B cell (primary cell): Measurements from ENCODE around the gene GPATCH8. TPM values are rescaled to one million over a fixed set of nuclear protein-coding genes. Genes with fewer than 3 reads are reported as not detected.

Source experiments
- ATAC-seq: fragments of 200-7000 bp; cut with Tn5 transposase; one replicate; pipeline ENCODE4 v1.10.0; 2021; ENCODE audit warnings: low read depth, mild to moderate bottlenecking, moderate number of reproducible peaks, moderate library complexity
- CTCF ChIA-PET: fragments of 350-600 bp; sonication (Branson Sonifier 250); formaldehyde crosslinking; loops from one replicate; lab custom pipeline; 2021; ENCODE audit warnings: antibody characterized with exemption, inconsistent platforms; lab: Charles Lee
- POLR2A ChIA-PET: fragments of 350-600 bp; sonication (Branson Sonifier 250); formaldehyde crosslinking; loops from one replicate; lab custom pipeline; 2021; ENCODE audit warnings: antibody characterized with exemption; lab: Charles Lee
- DNase-seq: peaks from one replicate; pipeline ENCODE4 v3.0.0; 2013
- H2AFZ ChIP-seq: 2 replicates; pipeline ENCODE4 v1.6.1; 2012; ENCODE audit warnings: mild to moderate bottlenecking, low read depth, low read length; ENCODE audit not compliant: insufficient read depth, poor library complexity, severe bottlenecking
- H3K27ac ChIP-seq, 2 donors: 1 replicate in 1 of 2; 2 replicates in 1 of 2; pipeline ENCODE4 v1.5.1; 2012 to 2013; ENCODE audit warnings: low read length in 2 of 2, mild to moderate bottlenecking in 2 of 2, moderate library complexity in 1 of 2
- H3K27me3 ChIP-seq, 4 experiments: fragments of 200-600 bp in 1 of 4; sonication (generic) in 1 of 4; replicated peaks in 1 of 4; 1 replicate in 2 of 4; 2 replicates in 2 of 4; pipeline versions ENCODE4 v1.6.1 to v1.7.0; 2013 to 2016; ENCODE audit warnings: low read length in 3 of 4, mild to moderate bottlenecking in 2 of 4, mixed read lengths in 1 of 4, moderate library complexity in 1 of 4; ENCODE audit not compliant: insufficient read depth in 4 of 4, control insufficient read depth in 3 of 4; ENCODE audit errors: control extremely low read depth in 1 of 4
- H3K36me3 ChIP-seq, 2 experiments: replicated peaks in 1 of 2; 1 replicate in 1 of 2; 2 replicates in 1 of 2; pipeline versions ENCODE4 v1.6.1 to v1.7.1; 2013; ENCODE audit warnings: low read length in 1 of 2; ENCODE audit not compliant: insufficient read depth in 2 of 2, control insufficient read depth in 1 of 2; ENCODE audit errors: control extremely low read depth in 1 of 2, extremely low read depth in 1 of 2
- H3K4me1 ChIP-seq, 2 donors: fragments of 200-600 bp in 1 of 2; sonication (generic) in 1 of 2; 1 replicate in 1 of 2; 2 replicates in 1 of 2; pipeline versions ENCODE4 v1.5.1 to v1.6.1; 2013 to 2017; ENCODE audit warnings: low read length in 2 of 2; ENCODE audit not compliant: control insufficient read depth in 2 of 2, insufficient read depth in 2 of 2
- H3K4me2 ChIP-seq: replicated peaks from 2 replicates; pipeline ENCODE3; 2012; ENCODE audit warnings: mild to moderate bottlenecking, low read depth, low read length; ENCODE audit not compliant: poor library complexity, severe bottlenecking
- H3K4me3 ChIP-seq, 5 experiments: fragments of 200-600 bp in 1 of 5; sonication (generic) in 1 of 5; 1 replicate in 3 of 5; 2 replicates in 2 of 5; pipeline versions ENCODE4 v1.5.1 to v1.7.0; 2011 to 2016; ENCODE audit warnings: low read length in 4 of 5, mild to moderate bottlenecking in 4 of 5, low read depth in 2 of 5, control low read depth in 1 of 5, moderate library complexity in 1 of 5; ENCODE audit not compliant: insufficient read depth in 1 of 5; ENCODE audit errors: control extremely low read depth in 1 of 5, extremely low read depth in 1 of 5
- H3K79me2 ChIP-seq: fragments of 200-600 bp; sonication (generic); one replicate; pipeline ENCODE4 v1.6.0; 2016; ENCODE audit warnings: low read length; ENCODE audit not compliant: control insufficient read depth, insufficient read depth
- H3K9ac ChIP-seq: fragments of 200-600 bp; sonication (generic); 2 replicates; pipeline ENCODE4 v1.6.1; 2017; ENCODE audit warnings: mild to moderate bottlenecking, low read length, moderate library complexity
- H3K9me3 ChIP-seq, 3 donors: one replicate each; pipeline versions ENCODE4 v1.6.1 to v1.7.1; 2013; ENCODE audit warnings: low read length in 2 of 3; ENCODE audit not compliant: control insufficient read depth in 2 of 3, insufficient read depth in 1 of 3; ENCODE audit errors: control extremely low read depth in 1 of 3
- H4K20me1 ChIP-seq: 2 replicates; pipeline ENCODE4 v1.6.0; 2012; ENCODE audit warnings: mild to moderate bottlenecking, low read length; ENCODE audit not compliant: insufficient read depth, control insufficient read depth, poor library complexity, severe bottlenecking
- H3K27ac Mint-ChIP-seq: one replicate; pipeline ENCODE4 v1.8.0; 2021; ENCODE audit warnings: mixed read lengths
- H3K27me3 Mint-ChIP-seq: one replicate; pipeline ENCODE4 v1.8.0; 2021; ENCODE audit warnings: mixed read lengths
- H3K4me1 Mint-ChIP-seq: one replicate; pipeline ENCODE4 v1.8.0; 2021; ENCODE audit warnings: mixed read lengths
- H3K4me3 Mint-ChIP-seq: one replicate; pipeline ENCODE4 v1.8.0; 2021; ENCODE audit warnings: mixed read lengths
- H3K9me3 Mint-ChIP-seq: one replicate; pipeline ENCODE4 v1.8.0; 2022; ENCODE audit warnings: mixed read lengths; ENCODE audit not compliant: insufficient read depth
- CTCF ChIP-seq: fragments of 200-600 bp; IDR thresholded peaks from one replicate; pipeline ENCODE4 v1.8.0; 2022; ENCODE audit warnings: antibody characterized with exemption, mild to moderate bottlenecking
- EZH2 ChIP-seq: IDR thresholded peaks from 2 replicates; pipeline ENCODE4 v1.6.1; 2012; ENCODE audit warnings: borderline replicate concordance, low read depth, mild to moderate bottlenecking, moderate library complexity, low read length; ENCODE audit not compliant: insufficient read depth, poor library complexity, severe bottlenecking
- WGBS: methylation state at CpG from one replicate; pipeline ENCODE4 v1.1.5; 2013; ENCODE audit warnings: missing lambda C conversion rate; ENCODE audit not compliant: insufficient coverage; 5-methylcytosine and 5-hydroxymethylcytosine counted together
- intact Hi-C: fragments of 100-400 bp; cut with micrococcal nuclease; formaldehyde crosslinking; loops from one replicate; pipeline ENCODE4 v1.10.0; 2022
- polyA plus RNA-seq: library from polyadenylated mRNA; depleted of rRNA; stranded (reverse); fragments of >200 nt; gene quantifications from 2 replicates; pipeline ENCODE4 v1.2.3, GENCODE V29; 2012
- total RNA-seq, 2 donors: library from RNA; stranded (reverse); fragments of 120-200 nt in 1 of 2; gene quantifications; 1 replicate in 1 of 2; 2 replicates in 1 of 2; pipeline versions ENCODE4 v1.2.3 to v1.2.4, GENCODE V29; 2013 to 2022

GPATCH8 gene
- total and polyA plus RNA-seq, 2 donors (not counting 1 experiment from before 2014, with no cell fraction given): 28.3 to 83.4 TPM

GRCh38 chr17:44549686-44550085 lies 46.5 kb upstream of the GPATCH8 start:
- Mint-ChIP-seq H3K9me3 (no peaks in the 10 kb centered on the region), H3K27me3 (peaks cover 40% of the 10 kb centered on the region), H3K27ac (no peak overlapping the region), H3K4me1 (no peaks in the 10 kb centered on the region), H3K4me3 (no peak overlapping the region)
- Histone ChIP-seq H3K4me1 (no peaks in the 10 kb centered on the region), H3K9ac (no peak overlapping the region), H3K4me2 (no peak overlapping the region), H3K9me3 (peaks cover 0 to 12% (median 5%) of the 10 kb centered on the region in 3 donors), H4K20me1 (no peaks in the 10 kb centered on the region), H3K4me3 (no peak overlapping the region), H3K79me2 (no peaks in the 10 kb centered on the region), H2AFZ (no peak overlapping the region), H3K27ac (no peak overlapping the region), H3K36me3 (no peaks in the 10 kb centered on the region), H3K27me3 (peaks cover 0 to 19% (median 4%) of the 10 kb centered on the region in 4 experiments)
- DNase-seq (no peak), ATAC-seq (no peak)
- TF ChIP-seq EZH2: no peak
- ChIA-PET CTCF (no interaction called here), POLR2A (no interaction called here)
- 87% methylated on average over 5 of the region's 6 CpGs for WGBS
- intact Hi-C loops: no loop called here

- H3K27ac ChIP-seq: no peak overlapping the region
- Mint-ChIP-seq H3K27me3 (peaks cover 43% of the 10 kb centered on the region), H3K4me1 (no peaks in the 10 kb centered on the region), H3K4me3 (no peak overlapping the region), H3K27ac (no peak overlapping the region), H3K9me3 (no peaks in the 10 kb centered on the region)
- peaks cover 0 to 19% (median 6%) of the 10 kb centered on the region in 4 experiments for H3K27me3 ChIP-seq
- DNase-seq (no peak), ATAC-seq (no peak)
- H2AFZ ChIP-seq: no peak overlapping the region
- no peaks in the 10 kb centered on the region for H3K36me3 ChIP-seq
- TF ChIP-seq EZH2: no peak
- TF ChIP-seq CTCF: no peak
- H4K20me1 ChIP-seq: no peaks in the 10 kb centered on the region
- H3K4me1 ChIP-seq: no peaks in the 10 kb centered on the region
- POLR2A ChIA-PET: interaction anchor here (0.6 kb wide), 1 partner anchor 13 kb away, joined by 4 read pairs; no protein-coding TSS in a partner anchor
- H3K4me2 ChIP-seq: no peak overlapping the region
- intact Hi-C loops: no loop called here
- no peak overlapping the region for H3K4me3 ChIP-seq
- no peaks in the 10 kb centered on the region for H3K79me2 ChIP-seq
- 81% methylated on average over 3 of the region's 3 CpGs for WGBS
- H3K9ac ChIP-seq: no peak overlapping the region
- CTCF ChIA-PET: interaction anchor here (1.3 kb wide), 1 partner anchor 15 kb away, joined by 6 read pairs; no protein-coding TSS in a partner anchor
- H3K9me3 ChIP-seq: peaks cover 0 to 12% (median 5%) of the 10 kb centered on the region in 3 donors
These were observed 45.4 kb upstream of the GPATCH8 start for GRCh38 chr17:44548376-44549230.
